ENCODE data around the gene BANF1. TPM values are rescaled to one million over a fixed set of nuclear protein-coding genes. Genes with fewer than 3 reads are reported as not detected.

Gene BANF1
- total and polyA plus RNA-seq, 2 donors (not counting 3 experiments of a cell fraction or from before 2014, with no cell fraction given) = 269 to 376 TPM

DNA sequence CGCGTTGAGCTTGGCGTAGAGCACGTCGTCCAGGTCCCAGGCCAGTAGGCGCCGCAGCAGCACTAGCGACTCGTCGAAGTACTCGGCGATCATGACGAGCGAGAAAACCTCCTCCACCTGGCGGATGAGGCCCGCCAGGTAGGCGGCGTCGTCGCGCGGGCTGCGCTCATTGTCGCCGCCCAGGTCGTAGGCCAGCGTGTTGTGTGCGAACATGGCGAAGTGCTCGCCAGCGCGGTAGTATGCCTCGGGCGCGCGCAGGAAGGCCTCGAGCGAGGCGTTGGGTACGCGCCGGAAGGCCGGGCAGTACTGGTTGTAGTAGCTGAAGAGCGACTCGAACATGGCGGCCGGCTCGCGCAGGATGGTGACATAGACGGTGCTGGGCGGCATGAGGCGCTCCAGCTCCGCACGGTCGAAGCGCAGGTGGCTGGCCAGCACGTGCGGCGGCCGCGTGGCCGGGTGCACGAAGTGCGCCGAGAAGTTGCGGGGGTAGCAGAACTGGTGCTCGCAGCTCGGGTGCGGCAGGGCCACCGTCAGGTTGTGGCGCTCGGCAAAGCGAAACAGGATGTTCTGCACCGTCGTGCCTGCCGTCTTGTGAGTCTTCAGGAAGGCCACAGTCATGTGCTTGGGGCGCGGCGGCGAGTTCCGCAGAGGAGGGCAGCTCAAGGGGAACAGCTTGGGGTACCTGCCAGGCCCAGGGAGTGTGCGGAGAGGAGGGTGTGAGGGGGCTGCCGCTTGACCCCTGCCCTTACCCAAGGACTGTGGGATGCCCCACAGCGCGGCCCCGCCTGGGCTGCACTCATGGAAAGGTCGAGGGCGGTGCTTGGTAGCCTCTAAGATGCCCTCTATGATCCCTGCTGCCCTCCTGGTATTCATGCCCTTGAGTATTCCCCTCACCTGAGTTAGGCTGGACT is 40.9 kb downstream of the BANF1 start:
- no peaks in the 10 kb centered on the region for H4K20me1 ChIP-seq (replicated peaks; ENCODE audit: control insufficient read depth, extremely low read depth, insufficient read depth, low read length)
- dilution Hi-C loops (cut with MboI; ENCODE audit: extremely low pct_ligation_motif_present, low sequenced_read_pairs) (no loop called here), intact Hi-C loops (cut with micrococcal nuclease) (no loop called here)
- H3K79me2 ChIP-seq (ENCODE audit: control insufficient read depth, insufficient read depth, low read length) = no peaks in the 10 kb centered on the region
- H3K9me1 ChIP-seq (replicated peaks; ENCODE audit: control insufficient read depth, extremely low read depth, insufficient read depth, low read length) = no peaks in the 10 kb centered on the region
- TF ChIP-seq POLR2A (IDR thresholded peaks at IDR 0.05; ENCODE audit: low read depth, low read length) = no peak
- TF ChIP-seq FOS (IDR thresholded peaks at IDR 0.05; ENCODE audit: borderline replicate concordance, insufficient read depth, low read length) = no peak
- TF ChIP-seq, protein P1, sequence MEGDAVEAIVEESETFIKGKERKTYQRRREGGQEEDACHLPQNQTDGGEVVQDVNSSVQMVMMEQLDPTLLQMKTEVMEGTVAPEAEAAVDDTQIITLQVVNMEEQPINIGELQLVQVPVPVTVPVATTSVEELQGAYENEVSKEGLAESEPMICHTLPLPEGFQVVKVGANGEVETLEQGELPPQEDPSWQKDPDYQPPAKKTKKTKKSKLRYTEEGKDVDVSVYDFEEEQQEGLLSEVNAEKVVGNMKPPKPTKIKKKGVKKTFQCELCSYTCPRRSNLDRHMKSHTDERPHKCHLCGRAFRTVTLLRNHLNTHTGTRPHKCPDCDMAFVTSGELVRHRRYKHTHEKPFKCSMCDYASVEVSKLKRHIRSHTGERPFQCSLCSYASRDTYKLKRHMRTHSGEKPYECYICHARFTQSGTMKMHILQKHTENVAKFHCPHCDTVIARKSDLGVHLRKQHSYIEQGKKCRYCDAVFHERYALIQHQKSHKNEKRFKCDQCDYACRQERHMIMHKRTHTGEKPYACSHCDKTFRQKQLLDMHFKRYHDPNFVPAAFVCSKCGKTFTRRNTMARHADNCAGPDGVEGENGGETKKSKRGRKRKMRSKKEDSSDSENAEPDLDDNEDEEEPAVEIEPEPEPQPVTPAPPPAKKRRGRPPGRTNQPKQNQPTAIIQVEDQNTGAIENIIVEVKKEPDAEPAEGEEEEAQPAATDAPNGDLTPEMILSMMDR (IDR thresholded peaks at IDR 0.05; ENCODE audit: extremely low read depth in 1 of 2, insufficient read depth in 1 of 2, low read depth in 1 of 2, low read length in 2 of 2) = no peak
- no peak for TF ChIP-seq MYC (IDR thresholded peaks at IDR 0.05; ENCODE audit: low read depth, low read length)
- no peak for TF ChIP-seq GATA2 (IDR thresholded peaks at IDR 0.05; ENCODE audit: insufficient read depth, insufficient read length, low read depth, low read length)
- no peak for TF ChIP-seq POLR2AphosphoS5 (IDR thresholded peaks at IDR 0.05; ENCODE audit: insufficient read depth, low read depth, low read length)
- TF ChIP-seq, protein P2, sequence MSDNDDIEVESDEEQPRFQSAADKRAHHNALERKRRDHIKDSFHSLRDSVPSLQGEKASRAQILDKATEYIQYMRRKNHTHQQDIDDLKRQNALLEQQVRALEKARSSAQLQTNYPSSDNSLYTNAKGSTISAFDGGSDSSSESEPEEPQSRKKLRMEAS (IDR thresholded peaks at IDR 0.05; ENCODE audit: insufficient read depth, insufficient read length) = no peak
- no peak overlapping the region for H3K9ac ChIP-seq (replicated peaks; ENCODE audit: extremely low read depth, insufficient read depth, low read length)
- H3K27me3 ChIP-seq (ENCODE audit: control insufficient read depth in 2 of 2, insufficient read depth in 2 of 2, low read length in 2 of 2) = peaks cover 2 to 3% of the 10 kb centered on the region in 2 experiments
- FAIRE-seq = no peak
- ChIA-PET POLR2A (no interaction called here), CTCF (interaction anchor here (1.0 to 2.9 kb wide), 4 partner anchors 13 to 31 kb away, joined by 4 to 31 read pairs (median 13); partner anchors contain the start of gene CST6)
- DNase-seq (ENCODE audit: low read depth, low spot score) = no peak
- no peaks in the 10 kb centered on the region for H3K4me1 ChIP-seq (ENCODE audit: control insufficient read depth, extremely low read depth, insufficient read depth, low read length)
- no peaks in the 10 kb centered on the region for H3K36me3 ChIP-seq (ENCODE audit: control insufficient read depth in 2 of 2, extremely low read depth in 1 of 2, insufficient read depth in 2 of 2, low read length in 2 of 2)
- H3K9me3 ChIP-seq (replicated peaks; ENCODE audit: control insufficient read depth, insufficient read depth, low read length) = no peaks in the 10 kb centered on the region
- BruUV-seq (replicated peaks) = no TSS peak
- no peak overlapping the region for H3K27ac ChIP-seq (ENCODE audit: insufficient read depth, low read depth, low read length)
- H3K4me3 ChIP-seq (replicated peaks in 1 of 3; ENCODE audit: insufficient read depth in 1 of 3, low read depth in 1 of 3, low read length in 3 of 3) = no peak overlapping the region
- no peak overlapping the region for H2AFZ ChIP-seq (ENCODE audit: low read depth, low read length)
- no peak overlapping the region for H3K4me2 ChIP-seq (ENCODE audit: insufficient read depth, low read length)

All from endothelial cell of umbilical vein (primary cell).